GM12865 (cell line): ENCODE measurements around the gene AKR7A2.

Experiments
- DNase-seq: peaks from one replicate; pipeline ENCODE4 v3.0.0; 2010; ENCODE audit warnings: low read depth
- H3K4me3 ChIP-seq: 2 replicates; pipeline ENCODE4 v1.5.1; 2011; ENCODE audit warnings: mild to moderate bottlenecking, low read depth, low read length, control low read depth
- CTCF ChIP-seq: IDR thresholded peaks from 2 replicates; pipeline ENCODE4 v1.5.1; 2011; ENCODE audit warnings: low read length, control low read depth, low read depth, inconsistent platforms; ENCODE audit not compliant: insufficient read depth; ENCODE audit errors: missing control alignments

AKR7A2 gene

DNA sequence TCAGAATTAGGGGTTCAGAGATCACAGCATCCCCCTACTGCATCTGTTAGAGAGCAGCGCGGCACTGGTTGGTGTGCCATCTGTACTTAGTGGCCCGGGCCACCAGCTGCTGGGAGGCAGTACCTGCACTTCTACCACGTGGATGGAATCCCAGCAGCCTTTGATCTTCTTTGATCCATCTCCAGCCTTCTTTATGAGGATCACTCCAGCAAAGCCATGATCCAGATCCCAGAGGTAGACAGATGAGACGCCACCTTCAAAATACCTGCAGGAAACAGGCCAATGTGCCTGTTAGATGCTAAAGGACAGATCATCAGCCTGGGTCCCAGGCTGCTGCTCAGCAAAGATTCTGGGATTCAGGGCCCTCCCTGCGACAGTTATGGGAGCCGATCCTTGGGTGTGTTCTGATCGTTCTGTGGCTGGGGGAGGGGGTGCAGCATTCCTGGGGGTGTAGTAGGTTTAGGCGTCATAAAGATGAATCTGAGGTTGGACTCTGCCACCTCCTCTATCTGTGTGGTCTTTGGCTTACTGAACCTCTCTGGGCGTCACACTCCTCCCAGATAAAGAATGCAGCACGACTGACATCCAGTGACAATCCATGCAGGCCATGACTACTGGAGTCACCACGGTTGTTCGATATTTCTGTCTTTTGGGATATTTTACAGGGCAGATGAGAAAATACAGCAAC, 45.5 kb upstream of the AKR7A2 start:
- TF ChIP-seq CTCF, result no peak
- no peak for DNase-seq
- H3K4me3 ChIP-seq, result no peak overlapping the region

DNA sequence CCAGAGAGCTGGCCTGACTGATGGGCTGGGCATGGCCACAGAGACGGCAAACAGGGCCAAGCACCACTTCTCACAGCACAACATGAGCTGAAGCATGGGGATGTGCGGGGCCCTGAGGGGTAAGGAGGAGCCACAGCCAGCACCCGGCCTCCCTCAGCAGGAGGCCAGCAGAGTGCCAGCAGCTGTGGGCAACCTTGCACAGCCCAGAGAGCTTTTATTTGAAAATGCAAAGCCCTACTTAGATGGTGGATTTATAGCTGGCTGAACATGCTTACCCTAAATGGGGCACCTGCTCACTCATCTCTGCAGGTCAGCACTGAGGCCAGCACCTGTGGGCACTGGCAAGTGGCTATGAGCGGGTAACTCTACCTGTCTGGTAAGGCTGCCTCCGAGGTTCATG, 44.3 kb upstream of the AKR7A2 start:
- no peak for TF ChIP-seq CTCF
- DNase-seq, result no peak
- no peak overlapping the region for H3K4me3 ChIP-seq

DNA sequence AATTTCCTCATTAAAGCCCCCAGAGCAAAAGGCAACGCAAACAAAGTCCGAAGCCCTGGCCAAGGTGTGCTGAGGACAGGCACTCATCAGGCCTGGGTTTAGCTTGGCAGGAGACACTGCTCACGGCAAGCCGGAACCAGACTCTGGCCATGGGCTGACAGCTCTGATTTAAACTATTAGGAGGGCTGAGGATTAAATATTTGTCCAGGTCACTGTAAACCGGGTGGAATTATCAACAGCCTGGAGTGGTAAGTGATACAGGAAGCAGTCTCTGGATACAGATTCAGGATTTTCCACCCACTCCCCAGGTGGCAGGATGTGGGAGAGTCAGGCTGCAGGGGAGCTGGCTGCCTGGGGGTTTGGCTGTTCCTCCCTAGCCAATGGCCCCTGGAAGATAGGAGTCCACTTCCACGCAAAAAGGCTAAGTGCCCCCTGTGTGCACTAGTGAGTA, 42.6 kb upstream of the AKR7A2 start:
- no peak overlapping the region for H3K4me3 ChIP-seq
- no peak for TF ChIP-seq CTCF
- DNase-seq, result no peak

GRCh38 chr1:19353596-19353995, 41.7 kb upstream of the AKR7A2 start:
- DNase-seq, result no peak
- no peak for TF ChIP-seq CTCF
- H3K4me3 ChIP-seq, result no peak overlapping the region

GRCh38 chr1:19352839-19353238, 40.9 kb upstream of the AKR7A2 start:
- TF ChIP-seq CTCF, result no peak
- H3K4me3 ChIP-seq, result no peak overlapping the region
- DNase-seq, result no peak

DNA sequence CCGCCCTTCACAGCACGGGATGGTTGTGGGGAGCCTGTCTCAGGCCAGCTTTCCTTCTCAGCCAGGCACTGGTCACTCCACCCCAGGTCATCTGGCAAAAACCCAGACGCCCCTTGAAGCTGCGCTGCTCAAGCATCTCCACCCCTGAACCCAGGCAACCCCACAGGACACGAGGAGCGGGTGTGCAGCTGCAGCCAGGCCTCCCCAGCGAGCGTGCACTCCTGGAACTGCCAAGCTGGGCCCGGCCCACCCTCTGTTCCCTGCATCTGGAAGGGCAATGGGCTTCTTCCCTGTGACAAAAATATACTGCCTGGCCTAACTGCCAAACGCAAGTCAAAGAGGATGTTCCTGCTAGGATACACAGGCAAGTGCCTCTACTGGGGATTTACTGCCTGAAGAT, 39.9 kb upstream of the AKR7A2 start:
- TF ChIP-seq CTCF, result no peak
- DNase-seq, result no peak
- H3K4me3 ChIP-seq, result no peak overlapping the region

DNA sequence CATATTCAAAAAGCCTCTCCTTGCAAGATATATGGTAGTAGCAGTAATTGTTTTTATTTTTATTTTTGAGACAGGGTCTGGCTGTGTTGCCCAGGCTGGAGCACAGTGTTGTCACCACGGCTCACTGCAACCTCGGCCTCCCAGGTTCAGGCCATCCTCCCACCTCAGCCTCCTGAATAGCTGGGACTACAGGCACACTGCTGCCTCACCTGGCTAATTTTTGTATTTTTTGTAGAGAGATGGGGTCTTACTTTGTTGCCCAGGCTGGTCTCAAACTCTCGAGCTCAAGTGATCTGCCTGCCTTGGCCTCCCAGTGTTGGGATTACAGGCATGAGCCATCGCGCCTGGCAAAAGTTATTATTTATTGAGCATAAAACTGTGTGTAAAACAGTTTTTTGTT, 38.6 kb upstream of the AKR7A2 start:
- no peak for TF ChIP-seq CTCF
- no peak for DNase-seq
- no peak overlapping the region for H3K4me3 ChIP-seq
